Activated naive CD4-positive, alpha-beta T cell treated with Interleukin-2 at 50 U/mL for 16 hours (primary cell): Measurements from ENCODE around the gene AMZ1.
"Not testable (repeated sequence)": the region's sequence is repeated elsewhere in the genome, so short reads cannot be mapped to it uniquely, and the experiment has no call there.

Experiments
- DNase-seq: peaks from one replicate; pipeline ENCODE4 v3.0.0-alpha.2; 2020

AMZ1 gene

DNA sequence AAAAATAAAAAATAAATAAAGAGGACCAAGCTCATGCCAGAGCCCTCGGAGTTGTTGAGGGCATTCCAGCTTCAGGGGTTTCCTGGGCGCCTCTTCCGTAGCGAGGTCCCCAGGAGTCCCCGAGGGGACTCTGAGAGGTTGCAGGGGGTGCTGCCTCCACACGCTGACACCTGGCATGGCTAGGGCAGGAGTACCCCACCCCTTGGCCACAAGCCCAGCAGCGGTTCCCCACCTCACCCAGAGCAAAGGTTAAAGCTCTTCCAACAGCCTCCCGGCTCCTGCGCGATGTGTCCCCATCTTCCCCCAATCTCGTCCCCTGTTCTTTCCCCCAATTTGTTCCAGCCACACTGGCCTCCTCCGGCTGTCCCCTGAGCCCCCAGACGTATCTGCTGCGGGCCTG, 4.5 kb downstream of the AMZ1 start:
- no peak for DNase-seq

DNA sequence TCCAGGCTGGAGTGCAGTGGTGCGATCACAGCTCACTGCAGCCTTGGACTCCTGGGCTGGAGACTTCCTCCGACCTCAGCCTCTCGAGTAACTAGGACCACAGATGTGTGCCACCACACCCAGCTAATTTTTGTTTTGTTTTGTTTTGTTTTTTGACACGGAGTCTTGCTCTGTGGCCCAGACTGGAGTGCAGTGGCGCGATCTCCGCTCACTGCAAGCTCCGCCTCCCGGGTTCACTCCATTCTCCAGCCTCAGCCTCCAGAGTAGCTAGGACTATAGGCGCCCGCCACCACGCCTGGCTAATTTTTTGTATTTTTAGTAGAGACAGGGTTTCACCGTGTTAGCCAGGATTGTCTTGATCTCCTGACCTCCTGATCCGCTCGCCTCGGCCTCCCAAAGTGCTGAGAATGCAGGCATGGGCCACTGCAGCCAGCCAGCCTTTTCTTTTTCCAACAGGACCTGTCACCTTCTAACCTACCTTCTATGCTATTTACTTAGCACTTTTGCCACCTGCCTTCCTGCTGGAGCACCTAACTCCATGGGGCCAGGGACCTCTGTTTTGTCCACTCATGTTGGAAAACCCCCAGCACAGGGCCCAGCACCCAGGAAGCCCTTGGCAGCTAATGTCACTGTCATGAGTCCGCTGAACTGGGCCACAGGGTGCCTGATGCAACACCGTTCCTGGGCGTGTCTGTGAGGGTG, 5.6 kb downstream of the AMZ1 start:
- not testable (repeated sequence) for DNase-seq

DNA sequence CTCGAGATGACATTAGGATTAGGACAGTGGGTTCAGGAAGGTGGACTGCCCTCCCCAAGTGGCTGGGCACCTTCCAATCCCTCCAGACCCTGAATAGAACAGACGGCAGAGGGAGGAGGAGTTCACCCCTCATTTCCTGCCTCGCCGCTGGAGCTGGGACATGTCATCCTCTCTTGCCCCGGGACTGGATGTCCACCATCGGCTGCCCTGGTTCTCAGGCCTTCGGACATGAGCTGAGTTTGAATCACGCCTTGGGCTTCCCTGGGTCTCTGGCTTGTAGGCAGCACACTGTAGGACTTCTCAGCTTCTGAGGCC, 6.1 kb downstream of the AMZ1 start:
- DNase-seq, result not testable (repeated sequence)

DNA sequence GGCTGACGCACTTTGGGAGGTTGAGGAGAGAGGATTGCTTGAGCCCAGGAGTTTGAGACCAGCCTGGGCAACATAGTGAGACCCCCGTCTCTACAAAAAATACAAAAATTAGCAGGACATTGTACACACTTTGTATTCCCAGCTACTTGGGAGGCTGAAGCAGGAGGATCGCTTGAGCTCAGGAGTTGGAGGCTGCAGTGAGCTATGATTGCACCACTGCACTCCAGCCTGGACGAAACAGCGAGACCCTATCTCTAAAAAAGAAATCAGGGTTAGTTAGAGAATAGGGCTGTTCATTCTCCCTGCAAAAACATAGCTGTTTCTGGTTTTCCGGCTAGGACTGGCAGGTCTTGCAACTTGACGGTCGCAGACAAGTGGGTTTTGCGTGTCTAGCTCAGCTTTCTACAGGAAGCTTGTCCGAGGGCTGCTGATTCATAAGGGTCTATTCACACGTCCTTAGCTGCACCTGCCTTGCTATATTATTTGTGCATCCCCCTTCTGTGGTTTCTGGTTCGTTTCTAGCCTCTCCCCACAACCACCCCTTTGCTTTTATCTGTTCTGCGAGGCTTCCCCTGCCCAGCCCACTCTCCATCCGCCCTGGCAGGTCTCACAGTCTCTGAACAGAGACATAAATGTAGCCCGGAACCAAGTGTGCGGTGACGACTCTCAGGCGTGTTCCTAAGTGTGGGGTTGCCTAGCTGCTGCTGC, 10.7 kb downstream of the AMZ1 start:
- DNase-seq, result peak; percentile 54

DNA sequence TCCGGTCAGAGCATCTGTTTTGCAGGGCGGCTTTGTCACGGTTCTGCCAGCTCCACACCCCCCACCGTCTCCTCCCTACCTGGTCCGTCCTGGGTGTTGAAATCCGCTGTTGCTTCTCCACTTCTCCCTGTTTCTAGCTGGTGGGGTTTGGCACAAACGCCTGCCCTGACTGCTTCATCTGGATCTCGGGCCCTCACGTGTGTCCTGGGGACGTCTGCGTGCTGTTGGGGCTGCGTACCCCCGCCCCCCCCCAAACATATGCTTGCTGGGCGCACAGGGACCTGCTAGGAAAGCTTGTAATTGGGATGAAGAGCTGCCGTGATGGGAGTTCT, 11.3 kb downstream of the AMZ1 start:
- no peak for DNase-seq

DNA sequence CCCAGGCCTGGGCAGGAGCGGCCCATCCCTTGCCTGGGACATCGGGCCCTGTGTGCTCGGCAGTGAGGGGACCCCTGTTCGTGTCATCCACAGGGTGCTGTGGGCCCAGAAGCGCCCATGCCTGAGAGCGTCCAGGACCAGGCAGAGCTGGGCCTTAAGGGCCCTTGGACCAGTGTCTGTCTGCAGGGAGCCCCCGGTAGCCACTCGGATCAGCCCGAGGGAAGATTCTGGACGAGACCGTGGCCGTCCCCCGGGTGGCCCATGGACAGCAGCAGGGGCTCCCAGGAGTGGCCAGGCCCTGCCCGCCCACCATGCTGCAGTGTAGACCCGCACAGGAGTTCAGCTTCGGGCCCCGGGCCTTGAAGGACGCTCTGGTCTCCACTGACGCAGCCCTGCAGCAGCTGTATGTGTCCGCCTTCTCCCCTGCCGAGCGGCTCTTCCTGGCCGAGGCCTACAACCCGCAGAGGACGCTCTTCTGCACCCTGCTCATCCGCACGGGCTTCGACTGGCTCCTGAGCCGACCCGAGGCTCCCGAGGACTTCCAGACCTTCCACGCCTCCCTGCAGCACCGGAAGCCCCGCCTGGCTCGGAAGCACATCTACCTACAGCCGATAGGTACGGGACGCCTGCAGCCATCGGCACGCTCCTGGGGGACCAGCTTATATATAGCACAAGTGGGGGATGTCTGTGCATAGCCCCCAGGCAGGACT, 12.3 kb downstream of the AMZ1 start:
- DNase-seq, result no peak

DNA sequence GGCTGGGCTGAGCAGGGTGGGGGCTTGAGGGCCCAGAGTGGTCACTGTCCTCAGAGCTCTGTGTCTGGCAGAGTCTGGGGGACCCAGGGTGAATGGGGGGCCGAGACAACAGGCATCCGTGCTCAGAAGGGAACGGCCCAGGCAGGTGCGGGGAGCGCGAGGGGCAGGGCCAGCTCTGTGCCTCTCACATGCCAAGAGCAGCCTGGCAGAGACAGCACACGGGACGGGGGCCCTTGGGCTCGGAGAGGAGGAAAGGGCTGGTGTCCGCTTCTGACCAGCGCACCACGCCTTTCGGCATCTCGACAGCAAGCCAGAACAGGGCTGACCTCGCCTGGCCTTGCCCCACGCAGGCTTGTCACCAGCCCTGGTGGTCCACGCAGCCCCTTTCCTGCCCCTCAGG, 13.4 kb downstream of the AMZ1 start:
- no peak for DNase-seq

DNA sequence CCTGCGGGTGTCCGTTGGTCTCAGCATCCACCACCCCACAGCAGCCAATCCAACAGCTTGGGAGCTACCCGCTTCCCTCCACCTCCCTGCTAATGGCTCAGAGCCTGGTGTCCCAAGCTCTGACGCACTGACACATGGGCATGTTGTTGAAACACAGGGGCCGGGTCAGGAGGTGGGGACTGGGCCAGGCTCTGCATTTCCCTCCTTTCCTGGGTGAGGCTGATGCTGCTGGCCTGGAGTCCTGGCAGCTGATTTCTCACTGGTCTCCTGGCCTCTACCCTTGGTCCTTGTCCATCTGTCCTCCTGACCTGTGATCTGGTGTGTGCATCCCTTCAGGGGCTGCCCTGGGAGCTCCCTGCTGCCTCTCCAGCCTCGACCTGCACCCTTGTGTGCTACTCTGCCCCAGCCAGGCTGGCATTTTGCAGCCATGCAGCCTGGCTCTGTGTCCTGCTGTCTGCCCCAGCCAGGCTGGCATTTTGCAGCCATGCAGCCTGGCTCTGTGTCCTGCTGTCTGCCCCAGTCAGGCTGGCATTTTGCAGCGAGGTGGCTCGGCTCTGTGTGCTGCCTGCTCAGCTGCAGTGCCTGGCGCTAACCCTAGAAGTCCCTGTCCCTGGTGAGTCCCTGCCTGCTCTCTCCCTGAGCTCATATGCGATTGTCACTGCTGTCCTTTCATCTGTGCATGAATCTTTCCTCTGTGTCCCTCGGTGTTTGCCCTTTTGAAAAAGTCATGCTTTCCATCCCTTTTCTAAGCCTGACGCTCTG, 14.0 kb downstream of the AMZ1 start:
- DNase-seq, result no peak

DNA sequence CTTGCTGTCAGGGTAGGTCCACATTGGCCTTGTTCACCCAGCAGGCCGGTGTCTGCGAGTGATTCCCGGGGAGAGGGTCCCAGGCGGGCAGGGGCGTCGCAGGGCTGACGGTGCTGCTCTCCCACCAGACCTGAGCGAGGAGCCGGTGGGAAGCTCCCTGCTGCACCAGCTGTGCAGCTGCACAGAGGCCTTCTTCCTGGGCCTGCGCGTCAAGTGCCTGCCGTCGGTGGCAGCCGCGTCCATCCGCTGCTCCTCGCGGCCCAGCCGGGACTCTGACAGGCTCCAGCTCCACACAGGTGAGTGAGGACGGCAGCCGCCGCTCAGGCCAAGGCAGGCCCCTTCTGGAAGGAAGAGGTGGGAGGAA, 14.6 kb downstream of the AMZ1 start:
- DNase-seq, result no peak

DNA sequence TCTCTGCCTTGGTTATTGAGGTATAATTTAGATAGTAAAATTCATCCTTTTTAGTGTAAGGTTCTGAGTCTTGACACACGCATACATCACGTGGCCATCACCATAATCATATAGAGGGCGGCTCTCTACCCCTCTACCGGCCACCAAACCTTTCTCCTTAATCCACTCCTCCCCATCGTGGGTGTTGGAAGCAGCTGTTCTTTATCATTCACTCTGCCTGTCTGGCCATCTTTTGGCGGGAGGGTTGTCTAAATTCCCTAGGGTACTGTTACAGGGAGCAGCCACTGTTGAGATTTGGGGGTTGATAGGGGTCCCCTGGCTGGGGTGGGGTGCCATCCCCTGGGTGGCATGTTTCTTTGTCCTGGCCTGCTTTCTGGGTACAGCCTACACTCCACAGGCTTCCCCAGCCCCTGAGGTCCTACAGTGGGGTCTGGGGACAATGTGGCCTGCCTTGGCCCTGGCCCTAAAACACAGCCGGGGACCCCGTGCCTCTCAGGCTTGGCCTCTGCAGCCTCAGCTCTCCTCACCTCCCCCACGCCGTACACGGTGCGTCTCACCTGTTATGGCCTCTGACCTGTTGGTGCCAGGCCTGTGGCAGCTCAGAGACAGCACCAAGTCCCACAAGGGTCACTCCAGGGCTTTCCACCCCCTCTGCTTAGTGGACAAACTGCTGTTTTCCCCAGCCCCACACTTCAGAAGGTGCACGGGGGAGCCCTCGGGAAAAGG, 17.5 kb downstream of the AMZ1 start:
- no peak for DNase-seq

DNA sequence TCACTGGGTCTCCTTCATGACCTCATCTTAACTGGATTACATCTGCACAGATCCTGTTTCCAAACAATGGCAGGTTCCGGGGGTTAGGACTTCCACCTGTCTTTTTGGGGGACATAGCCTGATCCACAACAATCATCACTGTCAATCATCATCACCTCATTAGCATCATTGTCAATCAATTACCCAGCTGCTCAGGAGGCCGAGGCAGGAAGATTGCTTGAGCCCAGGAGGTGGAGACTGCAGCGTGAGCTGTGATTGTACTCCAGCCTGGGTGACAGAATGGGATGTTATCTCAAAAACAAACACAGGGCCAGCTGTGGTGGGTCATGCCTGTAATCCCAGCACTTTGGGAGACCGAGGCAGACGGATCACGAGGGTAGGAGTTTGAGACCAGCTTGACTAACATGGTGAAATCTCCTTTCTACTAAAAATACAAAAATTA, 18.7 kb downstream of the AMZ1 start:
- DNase-seq, result no peak

DNA sequence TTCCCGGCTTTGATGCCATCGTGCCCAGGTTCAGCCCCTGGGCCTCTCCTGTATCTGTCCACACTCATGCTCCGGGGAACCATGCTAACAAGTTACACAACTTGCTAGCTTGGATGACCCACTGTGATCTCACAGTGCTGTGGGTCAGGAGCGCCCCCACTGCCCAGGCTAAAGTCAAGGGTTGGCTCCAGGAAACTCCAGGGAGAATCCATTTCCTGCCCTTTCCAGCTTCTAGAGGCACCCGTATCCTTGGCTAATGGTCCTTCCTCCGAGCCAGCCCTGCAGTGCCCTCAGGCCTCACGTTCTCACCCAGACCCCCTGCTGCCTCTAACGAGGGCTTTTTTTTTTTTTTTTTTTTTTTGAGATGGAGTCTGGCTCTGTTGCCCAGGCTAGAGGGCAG, 19.5 kb downstream of the AMZ1 start:
- DNase-seq, result no peak

DNA sequence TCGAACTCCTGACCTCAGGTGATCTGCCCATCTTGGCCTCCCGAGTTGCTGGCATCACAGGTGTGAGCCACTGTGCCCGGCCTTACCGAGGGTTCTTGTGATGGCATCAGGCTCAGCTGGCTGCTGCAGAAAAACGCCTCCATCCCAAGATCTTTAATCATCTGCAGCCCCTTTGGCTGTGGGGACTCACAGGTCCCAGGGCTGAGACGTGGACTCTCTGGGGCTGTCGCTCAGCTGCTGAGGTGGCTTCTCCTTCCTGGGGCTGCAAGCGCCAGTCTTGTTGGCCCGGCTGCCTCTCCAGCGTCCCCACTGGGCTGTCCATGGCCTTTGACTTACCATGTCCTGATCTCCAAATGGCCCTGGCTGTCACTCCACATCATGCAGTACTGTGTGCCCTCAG, 20.0 kb downstream of the AMZ1 start:
- no peak for DNase-seq

DNA sequence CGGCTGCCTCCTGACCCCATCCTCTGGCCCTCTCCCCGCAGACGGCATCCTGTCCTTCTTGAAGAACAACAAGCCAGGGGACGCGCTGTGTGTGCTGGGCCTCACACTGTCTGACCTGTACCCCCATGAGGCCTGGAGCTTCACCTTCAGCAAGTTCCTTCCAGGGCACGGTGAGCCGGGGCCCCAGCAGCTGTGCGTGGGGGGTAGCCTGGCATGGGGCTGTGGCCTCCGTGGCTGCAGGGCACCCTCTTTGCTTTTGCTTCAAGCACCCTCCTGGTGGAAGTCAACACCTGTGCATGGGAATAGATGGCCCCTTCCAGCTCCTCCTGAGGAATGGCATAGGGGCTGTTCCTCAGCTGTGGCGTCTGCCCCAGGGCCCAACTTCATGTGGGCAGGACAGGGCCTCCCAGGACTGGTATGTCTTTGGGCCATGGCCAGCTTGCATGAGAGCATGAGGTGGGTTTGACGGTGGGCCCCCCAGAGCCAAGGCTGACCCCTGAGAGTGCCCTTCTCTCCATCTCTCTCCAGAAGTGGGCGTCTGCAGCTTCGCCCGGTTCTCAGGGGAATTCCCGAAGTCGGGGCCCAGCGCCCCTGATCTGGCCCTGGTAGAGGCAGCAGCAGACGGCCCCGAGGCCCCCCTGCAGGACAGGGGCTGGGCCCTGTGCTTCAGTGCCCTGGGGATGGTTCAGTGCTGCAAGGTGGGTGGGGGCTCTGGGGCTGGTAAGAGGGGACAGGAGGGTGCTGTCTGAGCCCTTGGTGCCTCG, 20.7 kb downstream of the AMZ1 start:
- DNase-seq, result no peak

DNA sequence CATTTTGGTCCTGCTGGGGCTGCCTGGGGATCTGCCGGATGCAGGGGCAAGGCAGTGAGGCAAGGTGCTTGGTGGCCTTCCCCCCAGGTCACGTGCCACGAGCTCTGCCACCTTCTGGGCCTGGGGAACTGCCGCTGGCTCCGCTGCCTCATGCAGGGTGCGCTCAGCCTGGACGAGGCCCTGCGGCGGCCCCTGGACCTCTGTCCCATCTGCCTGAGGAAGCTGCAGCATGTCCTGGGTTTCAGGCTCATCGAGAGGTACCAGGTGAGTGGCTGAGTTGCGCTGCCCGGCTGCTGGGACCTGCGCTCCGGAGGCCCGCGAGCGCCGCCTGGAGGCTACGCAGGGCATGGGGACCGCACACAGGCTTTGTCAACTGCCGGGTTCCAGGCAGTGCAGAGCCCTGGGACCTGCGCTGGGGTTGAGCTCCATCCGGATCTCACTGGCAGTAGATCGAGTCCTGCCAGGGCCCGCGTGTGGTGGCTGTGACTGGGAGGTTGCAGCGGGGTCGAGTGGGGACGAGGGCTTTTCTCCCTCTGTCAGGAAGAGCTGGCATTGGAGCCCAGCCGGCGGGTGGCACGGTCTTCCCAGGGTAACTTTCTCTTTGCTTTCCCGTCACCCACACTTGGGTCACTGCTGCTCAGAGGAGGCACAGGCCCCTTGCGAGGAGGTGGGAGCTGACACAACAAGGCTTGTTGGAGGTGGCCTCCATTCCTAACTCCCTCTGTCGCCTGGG, 21.7 kb downstream of the AMZ1 start:
- peak; percentile 81 for DNase-seq

DNA sequence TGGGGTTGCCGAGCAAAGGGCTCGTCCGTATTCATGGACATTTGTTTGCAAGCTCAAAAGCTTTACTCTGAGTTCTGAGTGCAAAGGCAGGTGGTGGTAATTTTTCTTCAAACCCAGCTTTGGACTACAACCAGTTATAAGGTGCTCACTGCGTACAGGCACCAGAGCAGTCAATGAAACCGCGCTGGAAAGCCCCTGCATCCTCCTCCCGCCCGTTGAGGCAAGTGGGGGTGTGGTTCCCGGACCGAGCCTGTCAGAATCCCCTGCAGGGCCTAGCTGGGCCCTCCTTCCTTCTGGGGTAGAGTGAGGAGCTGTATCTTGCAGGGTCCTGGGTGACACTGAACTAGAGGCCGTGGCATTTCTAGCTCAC, 22.3 kb downstream of the AMZ1 start:
- peak; percentile 70 for DNase-seq

DNA sequence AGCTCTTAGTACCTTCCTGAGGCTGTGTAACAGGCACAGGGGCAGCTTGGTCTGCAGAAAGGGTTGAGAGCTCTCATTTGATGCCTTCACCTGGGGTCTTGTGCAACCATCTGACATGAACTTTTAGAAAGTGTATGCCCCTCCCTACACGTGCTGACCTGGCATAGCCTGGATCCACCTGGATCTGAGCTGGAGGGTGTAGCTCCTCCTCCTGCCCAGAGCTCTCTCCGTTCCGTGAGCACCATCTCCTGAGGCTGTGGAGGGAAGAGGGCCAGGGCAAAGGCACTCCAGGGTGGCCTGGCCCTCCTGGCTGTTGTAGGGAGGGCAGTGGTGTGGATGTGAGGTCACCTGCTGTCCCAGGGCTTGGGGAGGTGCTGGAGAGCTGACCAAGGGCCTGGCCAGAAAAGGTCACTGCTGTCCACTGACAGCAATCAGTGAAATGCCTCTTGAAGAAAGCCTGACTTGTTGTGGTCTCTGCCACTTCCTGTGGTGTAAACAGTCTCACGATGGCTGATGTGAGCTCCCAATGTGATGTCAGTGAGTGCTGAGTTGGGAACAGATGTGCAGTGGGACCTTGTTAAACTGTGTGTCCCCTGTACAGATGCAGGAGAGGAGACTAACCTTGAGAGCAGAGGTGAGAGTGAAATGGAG, 23.0 kb downstream of the AMZ1 start:
- peak; percentile 13 for DNase-seq

DNA sequence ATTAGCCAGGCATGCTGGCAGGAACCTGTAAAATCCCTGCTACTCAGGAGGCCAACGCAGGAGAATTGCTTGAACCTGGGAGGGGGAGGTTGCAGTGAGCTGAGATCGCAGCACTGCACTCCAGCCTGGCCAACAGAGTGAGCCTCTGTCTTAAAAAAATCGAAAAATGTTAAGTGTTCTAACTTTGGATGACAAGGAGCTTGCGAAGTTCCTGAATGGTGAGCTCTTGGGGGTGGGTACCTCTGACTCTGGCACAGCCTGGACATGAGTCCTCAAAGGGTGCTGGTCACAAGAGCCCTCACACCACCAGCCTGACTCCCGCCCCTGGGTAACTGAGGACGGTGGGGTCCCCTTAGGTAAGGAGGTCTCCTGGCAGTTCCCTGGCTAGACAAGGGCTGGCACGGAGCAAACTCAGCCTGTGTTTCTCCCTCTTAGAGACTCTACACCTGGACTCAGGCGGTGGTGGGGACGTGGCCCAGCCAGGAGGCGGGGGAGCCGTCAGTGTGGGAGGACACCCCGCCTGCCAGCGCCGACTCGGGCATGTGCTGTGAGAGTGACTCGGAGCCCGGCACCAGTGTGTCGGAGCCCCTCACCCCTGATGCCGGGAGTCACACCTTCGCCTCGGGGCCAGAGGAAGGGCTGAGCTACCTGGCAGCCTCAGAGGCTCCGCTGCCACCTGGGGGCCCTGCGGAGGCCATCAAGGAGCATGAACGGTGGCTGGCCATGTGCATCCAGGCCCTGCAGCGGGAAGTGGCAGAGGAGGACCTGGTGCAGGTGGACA, 24.1 kb downstream of the AMZ1 start:
- no peak for DNase-seq

DNA sequence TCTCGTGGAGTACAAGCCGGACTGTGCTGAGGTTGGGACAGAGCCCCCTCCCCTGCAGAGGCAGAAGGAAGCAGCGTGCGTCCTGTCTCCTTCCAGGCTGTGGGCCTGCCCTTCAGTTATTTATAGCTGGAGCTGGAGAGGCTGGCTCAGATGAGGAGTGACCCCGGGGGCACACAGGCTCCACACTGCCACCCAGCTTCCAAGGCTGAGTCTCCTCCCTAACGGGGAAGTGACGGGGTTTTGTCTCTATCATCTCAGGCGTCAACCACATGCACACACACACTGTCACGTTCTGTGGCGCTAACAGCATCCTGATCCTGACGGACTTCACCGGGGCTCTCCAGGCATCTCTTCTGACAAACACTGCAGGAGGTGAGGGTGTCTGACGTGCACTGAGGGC, 25.4 kb downstream of the AMZ1 start:
- no peak for DNase-seq

DNA sequence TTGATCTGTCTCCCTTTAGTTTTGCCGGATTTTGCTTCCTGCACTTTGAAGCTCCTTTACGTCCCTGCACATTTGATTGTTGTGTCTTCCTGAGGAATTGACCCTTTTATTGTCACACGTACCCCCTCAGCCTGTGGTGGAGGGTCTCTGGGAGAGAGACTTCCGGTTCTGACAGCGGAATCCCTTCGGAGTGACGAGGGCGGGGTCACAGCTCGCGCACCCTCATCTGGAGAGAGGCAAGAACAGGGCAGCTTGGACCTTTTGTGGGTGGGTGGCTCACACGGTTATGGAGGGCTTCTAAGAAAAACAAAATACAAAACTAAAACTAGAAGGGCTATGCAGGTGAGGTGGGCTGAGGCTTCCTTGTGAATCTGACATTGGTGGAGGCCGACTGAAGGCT, 26.0 kb downstream of the AMZ1 start:
- DNase-seq, result no peak
